Measurements from ENCODE around the gene ZNF583. TPM values are rescaled to one million over a fixed set of nuclear protein-coding genes. Genes with fewer than 3 reads are reported as not detected.

Gene ZNF583
- total and polyA plus RNA-seq, 2 of the 13 experiments (the other 11 are each of a cell fraction or from before 2014, with no cell fraction given) = 0.65 to 5.3 TPM

- TF ChIP-seq SNAPC4 (CRISPR knock-in tag; IDR thresholded peaks at IDR 0.05) (0 out of 2 replicates have a peak, but pooled peaks have one; percentile 75), REL (CRISPR knock-in tag; conservative IDR thresholded peaks at IDR 0.05) (peak; percentile 92), ZNF350 (CRISPR knock-in tag; IDR thresholded peaks at IDR 0.05; ENCODE audit: borderline replicate concordance, low read depth) (peak; percentile 59), ZBTB37 (CRISPR knock-in tag; IDR thresholded peaks at IDR 0.05) (no peak), THRA (CRISPR knock-in tag; IDR thresholded peaks at IDR 0.05; ENCODE audit: borderline replicate concordance) (no peak), HOXA7 (CRISPR knock-in tag; IDR thresholded peaks at IDR 0.05) (no peak), MBNL3 (CRISPR knock-in tag; conservative IDR thresholded peaks at IDR 0.05) (no peak), KDM5A (IDR thresholded peaks at IDR 0.05; ENCODE audit: borderline replicate concordance, low read length) (peak; percentile 68; the same call in 1 of the 2 replicates), XBP1 (CRISPR knock-in tag; IDR thresholded peaks at IDR 0.05) (no peak), ATF3 (CRISPR knock-in tag; IDR thresholded peaks at IDR 0.05) (0 out of 2 replicates have a peak, but pooled peaks have one; percentile 4), MED13 (CRISPR knock-in tag; IDR thresholded peaks at IDR 0.05) (no peak), ZNF574 (CRISPR knock-in tag; IDR thresholded peaks at IDR 0.05) (peak; percentile 87), ZNF878 (CRISPR knock-in tag; IDR thresholded peaks at IDR 0.05) (no peak), EEA1 (CRISPR knock-in tag; IDR thresholded peaks at IDR 0.05; ENCODE audit: borderline replicate concordance) (no peak; the same call in 1 of the 2 replicates), HOXA3 (CRISPR knock-in tag; IDR thresholded peaks at IDR 0.05) (peak; percentile 54), ZNF234 (CRISPR knock-in tag; conservative IDR thresholded peaks at IDR 0.05) (no peak)
These were observed at the start of gene ZNF583 (continued) for GRCh38 chr19:56403764-56404704.

Measured in HepG2 (cell line).